ENCODE results near the gene SAE1. TPM values are rescaled to one million over a fixed set of nuclear protein-coding genes. Genes with fewer than 3 reads are reported as not detected.
A peak's percentile ranks its signal among the peaks of the same experiment; 100 is the strongest.

Gene SAE1
- total RNA-seq, 1 donor from 2014 or later = 96.6 TPM

GRCh38 chr19:47203254-47203653 lies 72.6 kb downstream of the SAE1 start:
- Mint-ChIP-seq H3K36me3 (ENCODE audit: unreplicated experiment) (peaks cover 28% of the 10 kb centered on the region), H3K4me1 (ENCODE audit: unreplicated experiment) (no peaks in the 10 kb centered on the region), H3K4me3 (ENCODE audit: unreplicated experiment) (no peak overlapping the region), H3K27me3 (ENCODE audit: unreplicated experiment) (no peaks in the 10 kb centered on the region), H3K9me3 (ENCODE audit: unreplicated experiment) (no peaks in the 10 kb centered on the region), H3K27ac (ENCODE audit: unreplicated experiment) (no peak overlapping the region)
- no peak for DNase-seq (ENCODE audit: extremely low spot score, unreplicated experiment)
- no peak for TF ChIP-seq CTCF (IDR thresholded peaks at IDR 0.05)

- H3K4me1 Mint-ChIP-seq (ENCODE audit: unreplicated experiment) = peaks cover 12% of the 10 kb centered on the region
- no peaks in the 10 kb centered on the region for H3K9me3 Mint-ChIP-seq (ENCODE audit: unreplicated experiment)
- no peak overlapping the region for H3K4me3 Mint-ChIP-seq (ENCODE audit: unreplicated experiment)
- peak overlapping the region; percentile 97 for H3K27ac Mint-ChIP-seq (ENCODE audit: unreplicated experiment)
- H3K27me3 Mint-ChIP-seq (ENCODE audit: unreplicated experiment) = no peaks in the 10 kb centered on the region
- H3K36me3 Mint-ChIP-seq (ENCODE audit: unreplicated experiment) = peaks cover 26% of the 10 kb centered on the region
- no peak for TF ChIP-seq CTCF (IDR thresholded peaks at IDR 0.05)
- DNase-seq (ENCODE audit: extremely low spot score, unreplicated experiment) = no peak
These were observed 78.9 kb downstream of the SAE1 start for GRCh38 chr19:47209319-47210179.

DNA sequence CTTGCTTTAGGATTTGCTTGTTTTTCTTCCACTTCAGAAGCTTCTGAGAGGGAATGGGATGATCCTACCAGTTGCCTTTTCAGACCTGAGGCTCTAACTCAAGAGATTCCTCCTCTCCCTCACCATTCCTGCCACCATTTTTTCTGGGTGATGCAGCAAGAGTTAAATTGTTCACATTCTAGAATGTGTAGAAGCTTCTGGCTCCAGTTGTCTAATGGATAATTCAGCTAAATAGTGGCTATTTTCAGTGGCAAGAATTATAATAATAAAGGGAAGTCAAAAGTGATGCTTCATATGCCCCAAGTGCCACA lies 79.5 kb downstream of the SAE1 start:
- Mint-ChIP-seq H3K4me3 (ENCODE audit: unreplicated experiment) (no peak overlapping the region), H3K27ac (ENCODE audit: unreplicated experiment) (peak overlapping the region; percentile 97), H3K36me3 (ENCODE audit: unreplicated experiment) (peaks cover 26% of the 10 kb centered on the region), H3K4me1 (ENCODE audit: unreplicated experiment) (peaks cover 12% of the 10 kb centered on the region), H3K9me3 (ENCODE audit: unreplicated experiment) (no peaks in the 10 kb centered on the region), H3K27me3 (ENCODE audit: unreplicated experiment) (no peaks in the 10 kb centered on the region)
- DNase-seq (ENCODE audit: extremely low spot score, unreplicated experiment) = no peak
- no peak for TF ChIP-seq CTCF (IDR thresholded peaks at IDR 0.05)

GRCh38 chr19:47210689-47211316 lies 80.2 kb downstream of the SAE1 start:
- Mint-ChIP-seq H3K4me1 (ENCODE audit: unreplicated experiment) (peaks cover 12% of the 10 kb centered on the region), H3K9me3 (ENCODE audit: unreplicated experiment) (no peaks in the 10 kb centered on the region), H3K36me3 (ENCODE audit: unreplicated experiment) (peaks cover 26% of the 10 kb centered on the region), H3K27ac (ENCODE audit: unreplicated experiment) (peak overlapping the region; percentile 97), H3K4me3 (ENCODE audit: unreplicated experiment) (no peak overlapping the region), H3K27me3 (ENCODE audit: unreplicated experiment) (no peaks in the 10 kb centered on the region)
- peak; percentile 83 for TF ChIP-seq CTCF (IDR thresholded peaks at IDR 0.05)
- peak; percentile 91 for DNase-seq (ENCODE audit: extremely low spot score, unreplicated experiment)

GRCh38 chr19:47215581-47215980 lies 84.9 kb downstream of the SAE1 start:
- no peak for DNase-seq (ENCODE audit: extremely low spot score, unreplicated experiment)
- Mint-ChIP-seq H3K36me3 (ENCODE audit: unreplicated experiment) (peaks cover 12% of the 10 kb centered on the region), H3K27me3 (ENCODE audit: unreplicated experiment) (no peaks in the 10 kb centered on the region), H3K4me3 (ENCODE audit: unreplicated experiment) (no peak overlapping the region), H3K9me3 (ENCODE audit: unreplicated experiment) (no peaks in the 10 kb centered on the region), H3K27ac (ENCODE audit: unreplicated experiment) (no peak overlapping the region), H3K4me1 (ENCODE audit: unreplicated experiment) (peaks cover 8% of the 10 kb centered on the region)
- no peak for TF ChIP-seq CTCF (IDR thresholded peaks at IDR 0.05)
